ENCODE results near the gene GAS2. TPM values are rescaled to one million over a fixed set of nuclear protein-coding genes. Genes with fewer than 3 reads are reported as not detected.

GAS2 gene
- total RNA-seq, 2 experiments from 2014 or later: 1.8 to 4.1 TPM

DNA sequence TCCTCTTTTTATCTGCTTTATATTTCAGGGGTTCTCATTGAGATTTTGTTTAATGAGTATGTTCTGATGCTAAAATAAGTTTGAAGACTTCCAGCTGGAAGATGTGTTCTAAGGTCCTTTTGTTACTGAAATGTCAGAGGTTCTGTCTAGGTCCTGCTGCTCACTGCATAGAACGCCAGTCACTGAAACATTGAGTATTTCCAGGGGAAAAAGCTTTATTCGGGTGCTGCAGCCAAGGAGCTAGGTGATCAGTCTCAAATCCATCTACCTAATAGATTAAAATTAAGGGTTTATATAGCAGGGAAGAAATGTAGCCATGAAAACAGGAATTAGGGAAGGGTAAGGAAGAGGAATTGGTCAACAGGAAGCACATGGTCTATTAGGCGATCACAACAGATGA lies 143.5 kb downstream of the GAS2 start:
- H3K9me3 ChIP-seq (ENCODE audit: low read length): peaks cover 6% of the 10 kb centered on the region; the same call in 1 of the 2 replicates
- no peaks in the 10 kb centered on the region for H3K79me2 ChIP-seq (ENCODE audit: insufficient read depth, low read depth, low read length)
- no peaks in the 10 kb centered on the region for H4K20me1 ChIP-seq (ENCODE audit: insufficient read depth, low read length)
- H3K9me2 ChIP-seq (ENCODE audit: insufficient read depth, low read length): no peaks in the 10 kb centered on the region
- no peak overlapping the region for H2AFZ ChIP-seq (ENCODE audit: low read length)
- no peak overlapping the region for H3K4me3 ChIP-seq (ENCODE audit: low read depth, low read length, poor library complexity, severe bottlenecking)
- H3K36me3 ChIP-seq (ENCODE audit: insufficient read depth, low read length): no peaks in the 10 kb centered on the region
- BruUV-seq (replicated peaks): no TSS peak
- peaks cover 20% of the 10 kb centered on the region for H3K4me1 ChIP-seq (ENCODE audit: insufficient read depth, low read length, poor library complexity, severe bottlenecking)
- ChIA-PET CTCF (ENCODE audit: unreplicated experiment) (interaction anchor here (1.2 kb wide), 1 partner anchor 28 kb away, joined by 3 read pairs; no protein-coding TSS in a partner anchor), POLR2A (interaction anchor here (0.5 to 1.0 kb wide), 3 partner anchors 12 to 17 kb away, joined by 3 to 4 read pairs (median 3); no protein-coding TSS in a partner anchor)
- no peak overlapping the region for H3K4me2 ChIP-seq (ENCODE audit: low read length)
- DNase-seq (ENCODE audit: low spot score): no peak
- no peak overlapping the region for H3K27ac ChIP-seq (ENCODE audit: low read depth, low read length, poor library complexity, severe bottlenecking)
- intact Hi-C loops (cut with micrococcal nuclease; ENCODE audit: unreplicated experiment): loop anchor here (5.0 kb wide), 1 partner anchor 183 kb away; the partner anchor contains the start of gene FANCF
- no peak for TF ChIP-seq EZH2phosphoT487 (IDR thresholded peaks at IDR 0.05; ENCODE audit: borderline replicate concordance, low read depth, low read length)
- TF ChIP-seq, protein P1, sequence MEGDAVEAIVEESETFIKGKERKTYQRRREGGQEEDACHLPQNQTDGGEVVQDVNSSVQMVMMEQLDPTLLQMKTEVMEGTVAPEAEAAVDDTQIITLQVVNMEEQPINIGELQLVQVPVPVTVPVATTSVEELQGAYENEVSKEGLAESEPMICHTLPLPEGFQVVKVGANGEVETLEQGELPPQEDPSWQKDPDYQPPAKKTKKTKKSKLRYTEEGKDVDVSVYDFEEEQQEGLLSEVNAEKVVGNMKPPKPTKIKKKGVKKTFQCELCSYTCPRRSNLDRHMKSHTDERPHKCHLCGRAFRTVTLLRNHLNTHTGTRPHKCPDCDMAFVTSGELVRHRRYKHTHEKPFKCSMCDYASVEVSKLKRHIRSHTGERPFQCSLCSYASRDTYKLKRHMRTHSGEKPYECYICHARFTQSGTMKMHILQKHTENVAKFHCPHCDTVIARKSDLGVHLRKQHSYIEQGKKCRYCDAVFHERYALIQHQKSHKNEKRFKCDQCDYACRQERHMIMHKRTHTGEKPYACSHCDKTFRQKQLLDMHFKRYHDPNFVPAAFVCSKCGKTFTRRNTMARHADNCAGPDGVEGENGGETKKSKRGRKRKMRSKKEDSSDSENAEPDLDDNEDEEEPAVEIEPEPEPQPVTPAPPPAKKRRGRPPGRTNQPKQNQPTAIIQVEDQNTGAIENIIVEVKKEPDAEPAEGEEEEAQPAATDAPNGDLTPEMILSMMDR (conservative IDR thresholded peaks at IDR 0.05; ENCODE audit: low read length): no peak

DNA sequence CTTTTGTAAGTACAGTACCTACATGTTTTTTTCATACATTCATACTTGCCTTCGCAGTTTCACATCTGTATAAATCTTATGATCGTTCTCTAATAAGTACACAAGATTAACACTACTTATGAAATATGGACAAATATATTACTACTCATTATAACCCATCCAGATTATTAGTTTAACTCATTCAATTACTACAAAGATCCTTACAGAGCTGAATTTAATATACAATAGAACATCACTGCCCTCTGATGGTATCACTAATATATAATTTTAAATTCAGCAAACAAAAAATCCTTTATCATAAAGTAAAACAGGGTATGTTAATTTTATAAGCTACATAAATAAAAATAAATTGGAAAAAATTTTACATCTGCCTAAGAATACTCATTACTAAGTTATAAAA lies 155.8 kb downstream of the GAS2 start:
- no peaks in the 10 kb centered on the region for H4K20me1 ChIP-seq (ENCODE audit: insufficient read depth, low read length)
- intact Hi-C loops (cut with micrococcal nuclease; ENCODE audit: unreplicated experiment): no loop called here
- H2AFZ ChIP-seq (ENCODE audit: low read length): no peak overlapping the region
- H3K4me1 ChIP-seq (ENCODE audit: insufficient read depth, low read length, poor library complexity, severe bottlenecking): no peaks in the 10 kb centered on the region
- ChIA-PET CTCF (ENCODE audit: unreplicated experiment) (no interaction called here), POLR2A (no interaction called here)
- no peaks in the 10 kb centered on the region for H3K79me2 ChIP-seq (ENCODE audit: insufficient read depth, low read depth, low read length)
- no peak overlapping the region for H3K4me2 ChIP-seq (ENCODE audit: low read length)
- H3K4me3 ChIP-seq (ENCODE audit: low read depth, low read length, poor library complexity, severe bottlenecking): no peak overlapping the region
- no TSS peak for BruUV-seq (replicated peaks)
- H3K9me3 ChIP-seq (ENCODE audit: low read length): no peaks in the 10 kb centered on the region
- H3K9me2 ChIP-seq (ENCODE audit: insufficient read depth, low read length): no peaks in the 10 kb centered on the region
- TF ChIP-seq, protein P1 (conservative IDR thresholded peaks at IDR 0.05; ENCODE audit: low read length): no peak
- TF ChIP-seq EZH2phosphoT487 (IDR thresholded peaks at IDR 0.05; ENCODE audit: borderline replicate concordance, low read depth, low read length): no peak
- H3K36me3 ChIP-seq (ENCODE audit: insufficient read depth, low read length): no peaks in the 10 kb centered on the region
- H3K27ac ChIP-seq (ENCODE audit: low read depth, low read length, poor library complexity, severe bottlenecking): no peak overlapping the region
- no peak for DNase-seq (ENCODE audit: low spot score)

DNA sequence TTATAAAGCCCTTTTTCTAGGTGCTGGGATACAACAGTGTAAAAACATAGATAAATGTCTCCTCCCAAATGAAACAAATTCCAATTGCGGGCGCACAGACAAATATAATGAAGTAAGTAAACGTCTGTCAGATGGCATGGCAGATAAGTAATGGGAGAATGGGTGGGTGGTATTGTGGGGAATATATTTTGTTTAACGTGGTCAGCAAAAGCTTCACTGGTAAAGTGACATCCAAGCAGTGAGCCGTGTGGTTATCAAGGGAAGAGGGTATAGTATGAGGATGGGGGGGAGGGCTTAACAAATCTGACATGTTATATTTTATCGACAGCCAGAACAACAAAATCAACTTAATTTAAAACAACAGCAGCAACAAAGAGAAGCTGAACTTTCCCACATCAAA lies 162.0 kb downstream of the GAS2 start:
- Histone ChIP-seq H3K4me3 (ENCODE audit: low read depth, low read length, poor library complexity, severe bottlenecking) (no peak overlapping the region), H3K4me2 (ENCODE audit: low read length) (peak overlapping the region; percentile 32; the same call in 1 of the 2 replicates), H3K9me3 (ENCODE audit: low read length) (no peaks in the 10 kb centered on the region), H3K27ac (ENCODE audit: low read depth, low read length, poor library complexity, severe bottlenecking) (no peak overlapping the region), H3K4me1 (ENCODE audit: insufficient read depth, low read length, poor library complexity, severe bottlenecking) (no peaks in the 10 kb centered on the region), H2AFZ (ENCODE audit: low read length) (no peak overlapping the region), H3K9me2 (ENCODE audit: insufficient read depth, low read length) (no peaks in the 10 kb centered on the region), H3K36me3 (ENCODE audit: insufficient read depth, low read length) (no peaks in the 10 kb centered on the region), H3K79me2 (ENCODE audit: insufficient read depth, low read depth, low read length) (no peaks in the 10 kb centered on the region), H4K20me1 (ENCODE audit: insufficient read depth, low read length) (no peaks in the 10 kb centered on the region)
- CTCF ChIA-PET (ENCODE audit: unreplicated experiment): no interaction called here
- POLR2A ChIA-PET: interaction anchor here (0.6 to 0.7 kb wide), 2 partner anchors 453 to 563 kb away, joined by 3 to 5 read pairs; no protein-coding TSS in a partner anchor
- TF ChIP-seq, protein P1 (conservative IDR thresholded peaks at IDR 0.05; ENCODE audit: low read length): no peak
- TF ChIP-seq EZH2phosphoT487 (IDR thresholded peaks at IDR 0.05; ENCODE audit: borderline replicate concordance, low read depth, low read length): no peak
- intact Hi-C loops (cut with micrococcal nuclease; ENCODE audit: unreplicated experiment): no loop called here
- DNase-seq (ENCODE audit: low spot score): no peak
- BruUV-seq (replicated peaks): no TSS peak

Data from OCI-LY7 (cell line).